SW480 (cell line): ENCODE results near the gene ANKS6.
A peak's percentile ranks its signal among the peaks of the same experiment; 100 is the strongest.

Experiments
- DNase-seq: peaks from one replicate; pipeline ENCODE4 v3.0.0-alpha.2; 2016; ENCODE audit warnings: low spot score

ANKS6 gene

DNA sequence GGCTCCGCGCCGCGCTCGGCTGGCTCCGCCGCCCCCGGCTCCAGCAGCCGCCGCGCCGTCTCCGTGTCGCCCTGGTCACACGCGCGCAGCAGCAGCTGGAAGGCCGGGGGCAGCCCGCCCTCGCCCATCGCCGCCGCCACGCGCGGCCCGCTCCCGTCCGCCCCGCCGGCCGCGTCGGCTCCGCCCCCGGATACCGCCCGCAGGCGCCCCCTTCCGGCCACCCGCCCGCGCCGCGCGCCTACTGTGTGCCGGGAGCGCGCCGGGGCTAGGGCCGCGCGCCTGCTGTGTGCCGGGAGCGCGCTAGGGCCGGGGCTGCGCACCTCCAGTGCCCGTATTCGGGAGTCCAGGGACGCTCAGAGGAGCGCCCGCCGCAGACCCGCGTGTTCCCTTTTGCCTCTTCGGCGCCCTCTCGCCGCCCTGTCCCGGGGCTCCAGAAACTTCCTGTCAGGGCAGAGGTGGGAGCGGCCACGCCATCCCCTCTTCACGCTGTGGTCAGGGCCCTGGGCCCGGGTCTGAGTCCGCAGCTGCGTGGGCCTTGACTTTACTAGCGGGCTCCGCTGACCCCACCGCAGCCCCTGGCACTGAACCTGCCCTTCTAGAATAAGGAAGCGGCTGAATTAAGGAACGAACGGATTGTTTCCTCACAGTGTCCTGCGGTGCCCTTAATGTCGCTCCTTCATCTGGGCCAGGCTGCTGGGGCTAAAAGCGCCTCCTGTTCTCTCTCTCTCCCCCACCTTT lies at the start of gene ANKS6:
Gene ANKS6, minus strand, starts transcription at position 192 of the 738 bp plus-strand sequence. Its CDS starts 64 bp downstream, at position 128.
- DNase-seq: peak; percentile 63

DNA sequence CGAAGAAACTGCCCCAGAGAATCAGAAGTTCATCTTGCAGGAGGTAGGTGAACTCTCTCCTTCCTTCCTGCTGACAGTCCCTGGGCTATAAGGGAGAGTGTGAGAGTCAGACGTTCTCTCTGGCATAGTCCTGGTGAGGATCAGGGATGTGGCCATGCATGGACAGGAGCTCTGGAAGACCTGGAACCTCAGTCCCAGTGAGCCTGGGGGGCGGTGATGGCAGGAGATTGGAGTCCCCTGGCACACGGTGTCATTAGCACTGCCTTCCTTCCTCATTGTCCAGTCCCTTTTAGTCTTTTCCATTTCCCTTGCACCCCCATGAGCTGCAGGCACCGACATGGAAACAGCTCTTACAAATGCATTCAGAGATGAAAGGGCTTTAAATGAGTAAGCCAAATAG lies 49.7 kb upstream of the ANKS6 start:
- DNase-seq: no peak

DNA sequence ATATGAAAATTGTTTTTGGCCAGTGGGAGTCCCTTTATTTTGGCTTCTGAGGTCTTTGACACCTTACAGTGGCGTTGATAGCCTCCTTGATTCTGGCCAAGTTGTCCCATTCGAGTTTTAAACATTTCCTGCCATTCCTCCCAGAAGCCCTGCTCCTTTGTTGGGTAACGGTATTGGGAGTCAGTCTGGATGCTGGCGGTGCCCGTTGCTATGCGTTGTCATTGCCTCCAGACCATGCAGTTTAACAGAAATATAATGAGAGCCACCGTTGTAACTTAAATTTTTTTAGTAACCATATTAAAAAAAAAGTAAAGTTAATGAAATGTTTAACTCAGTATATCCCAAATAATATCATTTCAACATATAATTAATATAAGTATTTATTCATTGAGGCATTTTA lies 46.2 kb upstream of the ANKS6 start:
- DNase-seq: no peak

DNA sequence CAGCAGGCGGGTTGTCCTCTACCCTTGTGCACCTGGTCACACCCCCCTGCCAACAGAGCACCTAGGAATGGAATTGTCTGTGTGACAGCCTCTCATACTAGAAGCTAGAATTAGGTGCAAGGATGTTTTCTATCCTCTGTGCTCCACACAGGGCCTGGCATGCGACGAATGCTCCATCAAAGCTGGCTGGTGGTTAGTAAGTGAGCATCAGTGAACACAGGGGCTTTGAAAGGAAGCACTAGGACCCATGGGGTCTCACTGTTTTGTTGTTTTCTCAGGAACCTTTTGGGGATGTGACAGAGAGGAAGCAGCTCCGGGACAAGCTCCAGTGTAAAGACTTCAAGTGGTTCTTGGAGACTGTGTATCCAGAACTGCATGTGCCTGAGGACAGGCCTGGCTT lies 43.4 kb upstream of the ANKS6 start:
- no peak for DNase-seq

DNA sequence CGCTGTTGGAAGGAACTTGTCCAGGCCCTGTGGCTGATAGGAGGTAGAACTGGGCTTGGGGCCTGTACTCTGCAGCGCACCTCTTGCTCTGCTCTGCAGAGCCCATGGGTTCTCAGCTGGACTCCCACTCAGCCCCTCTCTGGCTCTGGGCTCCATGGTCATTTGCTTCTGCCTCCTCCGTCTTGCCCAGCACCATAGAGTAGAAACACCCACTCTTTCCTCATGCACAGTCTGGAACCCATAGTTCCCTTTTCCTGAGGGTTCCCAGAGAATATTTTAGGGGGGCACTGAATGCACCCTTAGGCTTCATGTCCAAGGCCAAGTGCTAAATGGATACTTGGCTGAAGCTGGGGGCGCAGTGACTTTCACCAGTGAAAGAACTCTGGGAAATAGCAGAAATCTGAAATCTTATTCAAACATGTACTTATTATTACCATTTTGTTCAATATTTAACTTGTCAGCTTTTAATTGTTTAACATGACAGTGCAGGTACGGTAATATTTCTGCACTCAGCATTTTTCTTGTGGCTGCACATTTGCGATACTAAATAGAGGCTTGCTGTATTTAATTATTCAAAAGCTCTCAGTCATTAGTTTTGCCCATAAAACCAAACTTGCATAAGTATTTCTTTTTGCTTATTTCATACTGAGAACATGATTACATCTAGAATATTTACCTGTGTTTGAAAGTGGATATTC lies 42.7 kb upstream of the ANKS6 start:
- no peak for DNase-seq

DNA sequence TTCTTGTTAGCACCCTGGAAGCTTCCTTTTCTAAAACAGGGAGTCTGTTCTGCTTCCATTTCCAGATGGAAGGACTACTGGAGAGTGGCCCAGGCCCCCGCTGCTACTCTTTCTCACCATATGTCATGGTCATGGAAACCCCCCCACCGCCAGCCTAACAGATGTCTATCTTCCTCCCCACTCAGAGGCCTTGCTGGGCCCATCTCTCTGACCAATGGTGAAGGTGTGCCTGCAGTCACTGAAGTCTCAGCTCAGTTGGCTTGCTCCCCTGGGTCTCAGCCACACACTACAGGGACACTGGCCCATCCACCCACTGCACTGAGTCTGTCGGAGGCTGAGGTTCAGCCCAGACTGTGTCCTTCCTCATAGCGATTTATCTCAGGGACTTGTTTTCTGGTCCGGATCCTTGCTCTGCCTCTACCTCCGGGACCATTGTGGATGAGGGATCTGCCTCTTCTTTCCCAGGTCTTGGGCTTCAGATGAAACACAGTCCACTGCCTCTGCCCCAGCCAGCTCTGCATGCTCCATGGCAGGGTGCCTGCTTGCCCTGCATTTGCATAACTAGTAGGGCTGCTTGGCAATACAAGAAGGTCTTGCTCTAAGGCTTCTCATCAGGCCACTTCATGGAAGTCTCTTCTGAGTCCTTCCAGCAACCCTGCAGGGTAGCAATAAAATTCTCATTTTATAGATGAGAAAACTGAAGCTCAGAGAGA lies 42.0 kb upstream of the ANKS6 start:
- no peak for DNase-seq

DNA sequence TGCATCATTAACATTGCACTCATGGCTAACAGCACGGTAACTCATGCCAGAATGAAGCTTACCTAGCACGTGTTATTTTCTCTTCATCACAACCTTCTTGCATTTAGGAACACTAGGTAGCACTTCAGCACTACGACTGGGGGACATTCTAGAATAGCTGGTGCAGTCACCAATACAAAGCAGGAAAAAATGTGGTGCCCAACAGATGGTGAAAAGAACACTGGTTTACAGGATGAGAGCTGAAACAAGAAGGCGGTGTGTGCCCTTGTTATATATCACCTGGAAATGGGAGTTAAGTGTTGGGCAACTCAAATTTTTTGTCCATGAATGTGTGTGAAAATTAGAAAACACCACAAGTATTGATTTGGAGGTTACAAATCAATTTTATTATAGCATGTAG lies 41.2 kb upstream of the ANKS6 start:
- no peak for DNase-seq

DNA sequence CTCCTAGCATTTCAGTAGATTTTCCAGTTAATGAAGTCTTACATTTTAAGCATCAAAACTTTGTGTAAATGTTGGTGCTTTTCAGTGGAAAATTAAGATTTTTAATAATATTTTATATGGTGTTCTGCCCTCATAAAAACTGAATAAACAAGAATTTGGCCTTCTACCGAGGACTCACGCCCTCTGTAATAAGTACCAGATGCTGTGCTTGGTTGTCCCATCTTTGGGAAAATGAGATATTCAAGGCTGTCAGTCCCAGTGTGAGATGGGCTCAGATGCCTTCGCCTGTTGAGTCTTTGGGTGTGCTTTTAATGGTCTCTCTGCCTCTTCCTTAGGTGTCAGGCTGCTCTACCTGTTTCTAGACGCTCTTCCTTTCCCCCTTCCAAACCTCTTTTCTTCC lies 39.9 kb upstream of the ANKS6 start:
- no peak for DNase-seq

DNA sequence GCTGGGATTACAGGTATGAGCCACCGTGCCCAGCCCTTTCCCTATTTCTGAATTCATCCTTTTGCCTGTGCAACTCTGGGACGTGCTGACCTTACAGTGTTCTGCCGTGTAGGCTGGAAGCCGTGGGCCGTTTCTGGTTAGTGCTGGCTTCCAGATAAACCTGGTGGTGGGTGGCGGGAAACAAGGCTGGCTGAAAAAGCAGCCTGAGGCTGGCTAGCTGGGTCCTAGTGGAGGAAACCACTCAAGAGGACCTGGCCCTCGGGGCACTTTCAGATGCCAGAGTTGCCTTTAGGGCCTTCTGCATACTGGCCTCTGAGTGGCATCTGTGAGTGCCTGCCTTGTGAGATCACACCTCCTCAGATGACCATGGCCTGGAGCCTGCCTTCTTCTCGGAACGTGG lies 38.0 kb upstream of the ANKS6 start:
- no peak for DNase-seq

DNA sequence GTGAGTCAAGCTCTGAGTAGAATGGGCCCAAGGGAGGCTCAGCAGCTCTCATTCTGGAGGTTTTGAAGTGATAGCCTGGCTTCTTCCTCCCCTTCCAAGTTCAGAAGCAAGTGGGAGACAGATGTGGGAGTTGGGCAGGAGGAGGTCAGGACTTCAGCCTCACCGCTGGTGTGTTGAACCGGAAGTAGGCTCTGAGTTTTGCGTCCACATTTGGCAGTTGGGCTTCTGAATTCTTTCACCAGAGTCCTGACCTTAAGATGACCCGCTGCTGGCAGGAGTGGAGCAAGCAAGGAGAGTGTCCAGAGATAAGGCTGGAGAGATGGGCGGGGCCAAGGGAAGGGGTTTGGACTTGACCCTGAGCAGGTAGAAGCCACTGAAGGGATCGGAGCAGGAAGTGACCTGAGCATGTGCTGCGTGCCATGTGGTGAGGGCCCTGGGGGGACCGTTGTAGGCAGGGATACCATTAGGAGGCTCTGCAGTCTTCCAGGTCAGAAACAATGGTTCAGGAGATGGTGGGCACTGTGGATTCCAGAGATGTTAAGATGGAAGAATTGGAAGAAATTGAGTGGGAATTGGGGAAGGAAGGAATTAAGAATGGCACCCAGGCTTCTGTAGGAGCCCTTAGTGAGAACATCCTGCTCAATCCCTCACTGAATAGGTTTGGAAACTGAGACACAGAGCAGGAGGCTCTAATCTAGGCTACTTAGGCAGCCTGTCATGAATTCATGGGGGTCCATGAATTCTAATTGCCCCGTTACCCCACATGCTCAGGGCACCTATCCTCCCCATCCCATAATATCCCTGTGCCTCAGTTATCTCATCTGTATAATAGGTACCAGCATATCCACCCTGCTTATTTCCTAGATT lies 37.0 kb upstream of the ANKS6 start:
- DNase-seq: no peak

DNA sequence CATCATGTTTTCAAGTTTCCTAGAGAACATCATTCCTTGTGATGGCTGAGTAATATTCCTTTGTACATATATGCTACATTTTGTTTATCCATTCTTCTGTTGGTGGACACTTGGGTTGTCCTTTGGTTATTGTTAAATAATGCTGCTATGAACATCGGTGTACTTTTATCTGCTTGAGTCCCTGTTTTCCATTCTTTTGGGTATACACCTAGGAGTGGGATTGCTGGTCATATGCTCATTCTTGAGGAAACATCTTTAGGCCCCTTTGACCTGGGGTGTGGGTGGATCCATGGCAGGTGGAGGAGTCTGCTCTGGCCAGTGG lies 36.4 kb upstream of the ANKS6 start:
- DNase-seq: no peak

DNA sequence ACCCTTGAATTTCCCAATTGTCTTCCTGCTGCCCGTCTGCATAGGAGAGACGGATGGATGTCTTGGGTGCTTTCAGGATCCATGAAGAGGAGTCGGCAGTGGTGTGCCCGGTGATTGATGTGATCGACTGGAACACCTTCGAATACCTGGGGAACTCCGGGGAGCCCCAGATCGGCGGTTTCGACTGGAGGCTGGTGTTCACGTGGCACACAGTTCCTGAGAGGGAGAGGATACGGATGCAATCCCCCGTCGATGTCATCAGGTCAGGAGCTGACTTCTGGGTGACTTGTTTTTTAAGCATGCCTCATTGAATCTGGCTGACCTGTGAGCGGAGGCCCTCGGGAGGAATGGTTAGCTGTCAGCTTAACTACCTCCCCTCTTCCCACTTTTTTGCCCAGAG lies 35.3 kb upstream of the ANKS6 start:
- DNase-seq: no peak

DNA sequence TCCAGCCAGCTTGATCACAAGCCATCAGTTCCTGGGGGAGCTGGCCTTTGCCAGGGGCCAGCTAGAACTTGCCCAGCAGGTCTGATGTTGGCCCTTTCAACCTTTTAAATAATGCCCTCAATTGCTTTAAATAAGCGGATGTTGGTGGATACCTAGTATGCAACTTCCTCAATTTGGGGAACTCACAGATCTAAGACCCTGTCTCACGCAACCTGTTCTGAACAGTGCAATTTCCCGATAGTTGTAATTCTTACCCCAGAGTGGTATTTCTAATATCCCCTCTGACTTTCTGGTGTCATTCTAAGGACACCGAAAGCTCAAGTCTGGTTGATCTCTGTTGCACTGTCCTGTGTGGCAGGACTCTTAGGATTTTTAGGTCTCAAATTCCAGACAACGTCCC lies 34.2 kb upstream of the ANKS6 start:
- DNase-seq: no peak

DNA sequence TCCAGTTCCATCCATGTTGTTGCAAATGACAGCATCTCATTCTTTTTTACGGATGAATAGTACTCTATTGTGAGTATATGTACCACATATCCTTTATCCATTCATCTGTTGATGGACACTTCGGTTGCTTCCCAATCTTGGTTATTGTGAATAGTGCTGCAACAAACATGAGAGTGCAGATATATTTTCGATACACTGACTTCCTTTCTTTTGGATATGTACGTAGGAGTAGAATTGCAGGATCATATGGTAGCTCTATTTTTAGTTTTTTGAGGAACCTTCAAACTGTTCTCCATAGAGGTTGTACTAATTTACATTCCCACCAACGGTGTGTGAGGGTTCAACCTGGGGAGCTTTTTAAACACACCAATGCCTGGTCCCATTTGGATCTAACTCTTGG lies 33.4 kb upstream of the ANKS6 start:
- DNase-seq: no peak

DNA sequence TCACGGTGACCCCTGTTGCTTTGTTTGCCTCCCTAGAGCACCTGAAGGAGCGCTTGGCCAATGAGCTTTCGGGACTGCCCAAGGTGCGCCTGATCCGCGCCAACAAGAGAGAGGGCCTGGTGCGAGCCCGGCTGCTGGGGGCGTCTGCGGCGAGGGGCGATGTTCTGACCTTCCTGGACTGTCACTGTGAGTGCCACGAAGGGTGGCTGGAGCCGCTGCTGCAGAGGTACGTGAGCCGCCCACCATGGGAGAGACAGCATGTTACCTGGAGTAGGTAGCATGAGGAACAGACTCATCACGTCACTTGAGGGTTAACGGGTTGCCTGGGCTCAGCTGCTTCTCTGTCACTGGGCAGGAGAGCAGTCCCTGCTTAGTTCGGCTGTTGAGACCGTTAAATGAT lies 30.4 kb upstream of the ANKS6 start:
- DNase-seq: no peak

DNA sequence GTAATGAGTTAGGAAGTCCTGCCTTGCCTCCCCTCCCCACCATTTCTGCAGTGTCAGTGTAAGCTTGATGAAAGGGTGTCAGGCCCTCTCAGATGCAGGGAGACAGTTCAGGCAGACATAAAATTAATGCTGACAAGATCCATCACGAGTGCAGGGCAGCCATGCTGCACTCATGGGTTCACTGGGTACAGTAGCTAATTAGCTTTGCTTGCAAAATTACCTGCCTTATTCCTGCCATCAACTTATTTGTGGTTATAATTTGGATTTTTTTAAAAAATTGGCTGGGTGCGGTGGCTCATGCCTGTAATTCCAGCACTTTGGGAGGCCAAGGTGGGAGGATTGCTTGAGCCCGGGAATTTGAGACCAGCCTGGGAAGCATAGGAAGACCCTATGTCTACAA lies 29.1 kb upstream of the ANKS6 start:
- no peak for DNase-seq

DNA sequence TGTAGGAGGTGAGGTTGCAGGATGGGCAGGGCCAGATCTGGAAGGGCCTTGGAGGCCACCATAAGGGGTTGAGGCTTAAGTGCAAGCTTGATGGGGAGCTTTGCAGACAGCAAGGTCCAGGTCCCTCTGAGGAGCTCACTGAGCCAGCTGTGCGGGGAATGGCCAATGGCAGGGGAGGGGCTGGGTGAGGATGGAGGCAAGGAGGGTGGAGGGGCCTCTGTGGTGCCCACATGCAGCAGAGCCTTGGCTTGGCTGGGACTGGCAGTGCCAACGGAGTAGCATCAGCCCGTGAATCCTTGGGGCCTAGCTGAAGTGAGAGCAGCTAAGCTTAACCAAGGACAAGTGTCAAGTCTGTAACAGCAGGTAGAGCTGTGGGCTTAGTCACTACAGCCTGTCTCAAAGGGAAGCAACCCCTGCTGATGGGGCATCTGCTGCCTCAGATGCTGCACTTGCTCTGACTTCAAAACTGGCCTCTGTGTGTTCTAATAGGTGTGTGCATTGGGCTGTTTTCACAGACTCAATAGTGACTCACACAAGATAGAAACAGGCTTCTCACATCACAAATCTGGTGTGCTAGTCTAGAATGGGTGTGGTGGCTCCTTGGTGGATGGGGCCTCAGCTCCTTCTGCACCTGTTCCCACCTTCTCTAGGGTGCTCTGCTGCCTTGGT lies 27.4 kb upstream of the ANKS6 start:
- DNase-seq: no peak

DNA sequence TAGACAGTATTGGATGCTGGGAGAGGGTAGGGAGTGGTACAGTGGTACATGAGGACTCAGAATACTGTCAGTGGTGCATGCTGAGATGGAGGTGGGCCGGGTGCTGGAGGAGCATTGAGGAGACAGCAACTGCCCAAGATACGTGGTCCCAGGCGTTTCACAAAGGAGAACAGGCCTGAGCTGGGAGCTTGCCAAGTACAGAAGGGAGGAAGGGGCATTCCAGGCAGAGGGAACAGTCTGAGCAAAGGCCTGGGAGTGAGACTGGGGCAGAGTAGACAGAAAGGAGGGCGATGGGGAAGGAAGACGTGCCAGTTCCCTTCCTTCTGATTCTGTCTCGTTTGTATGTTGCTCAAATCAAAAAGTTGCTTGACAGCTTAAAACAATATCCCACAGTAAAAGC lies 26.3 kb upstream of the ANKS6 start:
- no peak for DNase-seq

DNA sequence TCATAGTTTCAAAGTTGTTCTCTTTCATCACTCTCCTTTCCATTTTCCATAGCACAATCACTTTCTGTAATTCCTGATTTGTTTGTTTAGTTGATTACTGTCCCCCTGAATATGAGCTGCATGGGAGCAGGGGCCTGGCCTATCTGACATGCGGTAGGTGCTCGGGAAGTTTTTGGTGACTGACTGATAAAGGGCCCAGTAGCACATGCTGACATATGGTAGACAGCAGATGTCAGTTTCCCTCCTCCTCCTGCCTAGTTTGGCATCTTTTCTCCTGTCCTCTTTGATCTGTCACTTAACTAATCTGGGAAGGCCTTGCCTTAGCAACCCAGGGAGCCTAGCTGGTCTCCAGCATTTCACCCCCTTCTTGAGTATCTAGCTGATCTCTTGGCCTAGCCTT lies 25.5 kb upstream of the ANKS6 start:
- DNase-seq: no peak

DNA sequence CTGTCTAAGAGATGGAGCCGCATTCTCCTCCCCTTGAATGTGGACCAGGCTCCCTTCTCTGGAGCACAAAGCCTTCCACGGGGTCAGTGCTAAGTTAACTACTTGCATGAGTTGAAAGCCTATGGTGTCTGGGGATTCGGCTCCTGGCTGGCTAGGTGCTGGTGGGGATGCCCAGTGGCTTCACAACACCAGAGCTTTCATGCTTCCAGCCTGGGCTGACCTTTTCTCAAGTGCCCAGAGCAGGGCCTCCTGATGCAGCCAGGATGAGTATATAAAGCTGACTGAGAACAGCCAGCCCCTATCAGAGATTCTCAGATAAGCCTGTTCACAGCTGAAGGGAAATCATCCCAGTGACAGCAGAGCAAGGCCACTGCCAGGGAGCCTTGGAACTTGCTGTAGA lies 22.9 kb upstream of the ANKS6 start:
- DNase-seq: no peak

DNA sequence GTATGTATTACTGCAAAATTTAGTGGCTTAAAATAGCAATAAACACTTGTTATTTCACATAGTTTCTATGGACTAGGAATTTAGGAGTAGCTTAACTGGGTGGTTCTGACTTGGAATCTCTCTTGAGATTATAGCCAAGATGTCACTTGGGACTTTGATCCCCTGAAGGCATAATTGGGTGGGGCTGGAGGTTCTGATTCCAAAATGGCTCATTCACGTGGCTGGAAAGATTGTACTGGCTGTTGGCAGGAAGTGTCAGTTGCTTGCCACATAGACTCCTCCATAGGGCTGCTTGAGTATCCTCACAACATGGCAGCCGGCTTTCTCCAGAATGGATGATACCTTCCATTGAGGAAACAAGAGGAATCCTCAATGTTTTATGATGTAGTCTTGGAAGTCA lies 22.4 kb upstream of the ANKS6 start:
- no peak for DNase-seq

DNA sequence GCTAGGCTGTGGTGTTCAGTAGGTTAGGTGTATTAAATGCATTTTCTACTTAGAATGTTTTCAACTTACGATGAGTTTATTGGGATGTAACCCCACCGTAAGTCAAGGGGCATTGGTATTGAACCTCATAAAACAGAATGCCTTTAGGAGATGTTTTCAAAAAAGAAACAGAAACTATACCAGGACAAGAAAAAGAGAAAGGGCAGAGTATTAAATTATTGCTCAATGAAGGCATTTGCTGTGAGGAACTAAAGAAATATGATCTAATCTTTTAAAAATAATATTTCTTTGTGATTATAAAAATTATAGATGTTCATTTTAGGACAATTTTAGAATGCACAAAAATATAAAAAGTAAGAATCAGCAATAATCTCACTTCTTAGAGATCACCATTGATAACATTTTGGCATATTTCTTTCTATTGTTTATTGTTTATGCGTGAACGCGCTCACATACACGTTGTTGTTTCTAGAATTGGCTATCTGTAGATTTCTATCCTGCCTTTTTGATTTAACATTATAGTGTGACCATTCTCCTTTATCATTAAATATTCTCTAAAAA lies 19.1 kb upstream of the ANKS6 start:
- no peak for DNase-seq
